ENCODE results near the gene TMA7B.
"Not testable (repeated sequence)": the region's sequence is repeated elsewhere in the genome, so short reads cannot be mapped to it uniquely, and the experiment has no call there.

Gene TMA7B

GRCh38 chr22:39985383-39986035 lies 25.3 kb downstream of the TMA7B start:
- DNase-seq: no peak

- DNase-seq: no peak
Observed at GRCh38 chr22:39988386-39989114, 28.4 kb downstream of the TMA7B start.

GRCh38 chr22:39989633-39990032 lies 29.4 kb downstream of the TMA7B start:
- no peak for DNase-seq

DNA sequence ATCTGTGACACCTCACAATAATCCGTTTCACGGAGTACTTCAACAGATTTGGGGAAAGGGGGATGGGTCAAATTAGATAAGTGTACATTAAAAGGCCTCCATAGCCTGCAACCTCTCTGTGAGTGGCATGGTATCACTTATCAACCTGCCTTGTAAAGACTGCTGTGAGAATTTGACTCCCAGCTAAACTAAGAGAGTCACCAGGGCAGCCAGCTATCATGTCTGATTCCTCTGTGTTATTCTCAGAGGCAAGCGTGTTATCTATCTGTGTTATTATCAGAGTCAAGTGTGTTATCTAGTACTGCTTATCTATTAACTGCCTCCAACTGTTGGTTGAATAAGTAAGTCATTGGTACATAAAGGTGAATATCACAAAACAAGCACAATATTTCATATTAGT lies 30.5 kb downstream of the TMA7B start:
- no peak for DNase-seq

DNA sequence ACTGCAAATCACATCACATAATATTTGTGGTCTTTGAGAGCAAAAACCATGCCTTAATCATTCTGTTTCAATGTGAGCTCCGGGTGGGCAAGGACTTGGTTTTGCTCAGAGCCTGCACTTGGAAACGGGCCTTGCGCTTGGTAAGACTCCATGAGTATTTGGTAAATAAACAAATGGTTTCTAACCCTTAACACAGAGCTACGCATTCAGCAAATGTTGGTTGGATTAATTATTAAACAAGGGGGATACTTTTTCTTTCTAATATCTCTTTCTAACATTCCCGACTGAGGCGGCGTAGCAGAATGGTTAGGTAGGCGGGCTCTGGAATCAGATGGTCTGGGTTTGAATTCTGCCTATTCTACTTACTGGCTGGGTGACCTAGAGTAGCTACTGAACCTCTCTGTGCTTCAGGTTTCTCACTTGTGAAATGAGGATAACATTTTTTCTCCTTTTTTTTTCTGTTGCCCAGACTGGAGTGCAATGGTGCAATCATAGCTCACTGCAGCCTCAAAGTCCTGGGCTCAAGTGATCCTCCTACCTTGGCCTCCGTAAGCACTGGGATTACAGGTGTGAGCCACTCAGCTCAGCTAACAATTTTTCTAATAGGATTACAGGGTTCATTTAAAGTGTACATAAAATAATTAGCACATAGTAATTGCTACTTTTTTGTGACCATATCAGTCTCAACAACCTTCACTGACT lies 31.1 kb downstream of the TMA7B start:
- no peak for DNase-seq

- DNase-seq: no peak
Observed at GRCh38 chr22:39992088-39992826, 32.1 kb downstream of the TMA7B start.

DNA sequence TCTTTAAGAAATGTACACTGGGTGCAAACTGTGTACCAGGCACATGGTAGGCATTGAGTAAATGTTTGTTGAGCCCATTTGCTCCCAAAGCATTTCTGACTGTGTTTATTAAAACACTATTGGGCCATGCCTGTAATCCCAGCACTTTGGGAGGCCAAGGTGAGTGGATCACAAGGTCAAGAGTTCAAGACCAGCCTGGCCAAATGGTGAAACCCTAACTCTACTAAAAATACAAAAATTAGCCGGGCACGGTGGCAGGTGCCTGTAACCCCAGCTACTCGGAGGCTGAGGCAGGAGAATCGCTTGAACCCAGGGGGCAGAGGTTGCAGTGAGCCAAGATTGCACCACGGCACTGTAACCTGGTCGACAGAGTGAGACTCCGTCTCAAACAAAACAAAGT lies 32.7 kb downstream of the TMA7B start:
- not testable (repeated sequence) for DNase-seq

- DNase-seq: peak; percentile 62
Observed at GRCh38 chr22:39994041-39994565, 33.9 kb downstream of the TMA7B start.

- DNase-seq: peak; percentile 5
Observed at GRCh38 chr22:39994566-39995392, 34.6 kb downstream of the TMA7B start, which contains the start of gene FAM83F. Gene FAM83F (plus strand): TSS chr22:39994954. CDS start chr22:39995043, 89 bp downstream.

- no peak for DNase-seq
Observed at GRCh38 chr22:39995393-39996252, 35.4 kb downstream of the TMA7B start.

DNA sequence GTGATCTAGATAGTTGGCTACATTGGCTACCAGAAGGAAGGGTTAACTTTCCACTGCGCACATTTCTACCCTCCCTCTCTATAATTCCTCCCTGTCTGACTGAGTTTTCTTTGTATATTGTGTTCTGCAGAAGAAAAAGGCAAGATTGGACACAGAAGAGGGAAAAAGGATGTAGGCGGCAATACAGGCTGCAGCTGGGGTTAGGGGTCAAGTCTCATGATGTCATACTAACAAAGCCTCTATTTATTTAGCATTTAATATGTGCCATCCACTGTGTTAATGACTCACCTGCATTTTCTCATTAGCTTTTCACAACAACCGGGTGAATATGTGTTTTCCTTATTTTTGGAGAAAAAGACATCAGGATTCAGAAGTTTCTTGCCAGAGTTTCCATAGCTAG lies 36.5 kb downstream of the TMA7B start:
- no peak for DNase-seq

GRCh38 chr22:39997421-39997820 lies 37.2 kb downstream of the TMA7B start:
- no peak for DNase-seq

DNA sequence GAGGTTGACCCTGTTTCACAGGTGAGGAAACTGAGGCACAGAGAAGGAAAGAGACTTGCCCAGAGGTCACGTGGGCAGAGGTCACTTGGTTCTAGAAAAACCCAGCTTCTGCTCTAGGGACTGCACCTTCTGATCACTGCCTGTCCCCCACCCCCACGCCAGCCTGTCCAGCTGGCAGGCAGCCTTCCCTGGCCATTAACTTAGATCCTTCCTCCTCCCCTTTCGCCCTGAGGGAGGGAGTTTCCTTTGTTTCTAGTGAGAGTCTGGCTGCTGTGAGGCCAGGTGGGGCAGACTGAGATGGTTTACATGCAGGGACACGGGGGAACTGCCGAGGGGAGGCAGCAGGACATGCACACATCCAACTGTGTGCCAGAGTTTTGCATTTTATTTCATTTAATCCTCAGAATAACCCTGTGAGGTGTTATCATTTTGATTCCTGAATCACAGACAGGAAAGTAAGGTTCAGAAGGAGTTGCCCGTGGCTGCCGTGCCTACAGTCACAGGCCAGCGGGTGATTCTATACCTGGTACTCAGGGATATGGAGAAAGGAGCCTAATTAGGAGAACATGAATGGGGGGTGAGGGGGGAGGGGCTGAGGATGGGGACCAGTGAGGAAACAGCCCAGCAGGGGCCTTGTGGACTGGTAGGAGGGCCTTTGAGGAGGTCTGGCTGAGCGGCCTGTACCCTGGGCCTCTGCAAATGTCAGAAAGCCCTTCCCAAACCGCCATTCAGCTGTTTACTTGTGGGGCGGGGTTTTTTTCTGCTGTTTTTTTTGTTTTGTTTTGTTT lies 37.9 kb downstream of the TMA7B start:
- DNase-seq: no peak

DNA sequence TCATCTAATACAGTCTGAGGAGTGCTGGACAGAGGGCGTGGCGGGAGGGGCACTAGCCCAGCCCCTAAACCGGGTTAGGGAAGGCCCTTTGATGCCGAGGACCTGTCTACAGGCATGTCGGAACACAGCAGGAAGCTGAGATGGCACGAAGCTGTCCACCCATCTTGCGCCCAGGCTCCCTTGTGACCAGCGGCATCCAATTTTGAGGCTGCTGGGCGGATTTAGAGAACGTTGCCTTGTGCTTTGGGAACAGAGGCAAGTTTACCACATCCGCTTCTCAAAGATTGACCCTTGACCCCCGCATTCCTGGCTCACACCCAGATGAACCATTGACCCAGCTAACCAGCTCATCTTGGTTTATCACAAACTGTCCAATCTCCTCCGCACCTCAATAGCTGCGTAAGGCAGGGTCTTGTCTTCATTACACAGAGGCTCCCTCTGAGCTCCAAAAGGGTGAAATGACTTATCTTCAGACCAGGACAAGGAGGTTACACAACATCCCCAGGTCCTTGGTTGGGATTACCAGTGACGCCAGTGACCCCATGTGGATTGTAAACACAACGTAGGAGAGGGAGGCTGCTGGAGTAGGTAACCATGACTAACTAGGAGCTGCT lies 39.1 kb downstream of the TMA7B start:
- DNase-seq: no peak

- no peak for DNase-seq
Observed at GRCh38 chr22:40000171-40000570, 40.0 kb downstream of the TMA7B start.

DNA sequence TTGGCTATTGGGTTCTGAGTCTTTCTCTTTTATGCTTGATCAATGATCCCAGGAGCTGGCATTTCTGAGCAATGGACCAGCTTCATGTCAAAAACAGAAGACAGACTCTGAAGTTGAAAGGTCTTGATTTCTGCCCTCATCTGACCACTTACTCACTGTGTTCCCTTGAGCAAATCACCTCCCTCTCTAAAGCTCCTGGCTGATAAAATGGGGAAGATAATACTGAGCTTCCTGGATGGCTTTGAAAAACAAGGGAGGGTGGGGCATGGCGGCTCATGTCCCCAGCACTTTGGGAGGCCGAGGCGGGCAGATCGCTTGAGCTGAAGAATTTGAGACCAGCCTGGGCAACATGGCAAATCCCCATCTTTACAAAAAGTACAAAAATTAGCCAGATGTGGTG lies 40.9 kb downstream of the TMA7B start:
- no peak for DNase-seq

DNA sequence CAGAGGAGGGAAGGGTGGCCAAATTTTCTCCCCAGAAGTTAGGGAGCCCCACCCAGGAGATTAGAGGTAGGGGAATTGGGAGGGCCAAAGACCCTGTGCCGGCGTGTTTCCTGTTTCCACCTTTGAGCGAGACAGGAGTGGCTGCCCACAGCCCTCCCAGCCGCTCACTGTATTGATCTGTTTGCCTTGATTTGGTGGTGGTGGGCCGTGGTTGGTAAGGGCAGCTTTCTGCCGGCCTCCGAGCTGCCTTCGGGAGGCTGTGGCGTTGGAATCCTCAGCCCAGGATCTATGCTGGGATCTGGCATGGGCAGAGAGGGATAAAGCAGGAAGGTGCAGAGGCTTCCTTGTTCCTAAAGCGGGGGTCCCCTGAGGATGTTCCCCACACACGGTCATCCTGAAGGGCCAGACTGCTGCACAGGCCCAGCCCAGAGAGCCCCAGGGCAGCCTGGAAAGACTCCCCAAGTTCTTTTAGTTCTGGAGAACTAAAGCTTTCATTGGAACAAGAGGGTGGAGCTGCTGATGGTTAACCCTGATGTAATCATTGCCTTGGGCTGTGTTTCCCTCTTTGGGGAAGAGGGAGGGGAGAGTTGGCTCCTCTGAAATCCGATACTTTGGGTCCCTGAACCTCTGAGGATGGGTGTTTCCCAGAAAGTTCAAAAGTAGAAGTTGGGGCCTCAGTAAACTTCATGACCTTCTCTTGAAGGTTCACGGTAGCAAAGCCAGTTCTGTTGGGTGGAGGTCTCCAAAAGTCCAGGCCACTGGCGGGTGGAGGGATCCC lies 41.8 kb downstream of the TMA7B start:
- no peak for DNase-seq

GRCh38 chr22:40002935-40003715 lies 42.9 kb downstream of the TMA7B start:
- DNase-seq: no peak

All from CD4-positive, alpha-beta T cell treated with Interferon gamma for 1 hour (primary cell).